HG03378 (cell line): ENCODE measurements around the gene GCC1.

Experiments used
- ATAC-seq: cut with Tn5 transposase; IDR thresholded peaks from one replicate; pipeline ENCODE4 v1.9.1; 2021; ENCODE audit warnings: mild to moderate bottlenecking, moderate library complexity; ENCODE audit not compliant: unreplicated experiment

GCC1 gene

DNA sequence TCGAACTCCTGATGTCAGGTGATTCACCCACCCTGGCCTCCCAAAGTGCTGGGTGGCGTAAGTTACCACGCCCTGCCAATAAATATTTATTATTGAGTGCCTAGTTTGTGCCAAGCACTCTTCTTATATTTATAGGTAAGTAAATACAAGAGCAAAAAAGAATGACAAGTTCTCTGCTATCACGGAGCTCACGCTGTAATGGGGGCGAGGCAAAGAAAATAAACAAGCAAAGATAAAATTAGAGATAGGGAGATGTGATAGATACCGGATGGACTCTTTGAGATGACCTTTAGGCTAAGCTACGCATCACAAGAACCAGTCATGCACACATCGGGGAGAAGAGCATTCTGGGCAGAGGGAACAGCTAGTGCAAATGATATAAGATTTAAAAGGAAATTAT, 46.3 kb downstream of the GCC1 start:
- ATAC-seq = no peak

DNA sequence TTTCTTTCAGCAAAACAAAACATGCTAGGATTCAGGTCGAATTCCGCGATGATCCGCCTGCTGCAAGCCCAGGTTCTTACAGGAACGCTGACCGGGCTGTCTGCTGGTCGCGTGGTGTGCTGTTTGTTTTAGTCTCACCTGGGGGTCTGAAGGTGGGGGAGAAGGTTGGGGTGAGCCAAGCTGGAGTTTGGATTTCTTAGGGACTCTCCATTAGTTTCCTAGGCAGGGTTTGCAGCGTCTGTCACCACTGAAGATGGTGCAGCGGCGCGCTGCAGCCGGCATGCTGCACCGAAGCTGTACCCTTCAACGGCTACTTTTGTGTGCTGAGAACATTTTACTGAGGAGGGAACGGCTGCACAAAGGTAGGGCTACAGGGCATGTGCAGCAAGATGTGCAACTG, 48.7 kb downstream of the GCC1 start:
- ATAC-seq = no peak

DNA sequence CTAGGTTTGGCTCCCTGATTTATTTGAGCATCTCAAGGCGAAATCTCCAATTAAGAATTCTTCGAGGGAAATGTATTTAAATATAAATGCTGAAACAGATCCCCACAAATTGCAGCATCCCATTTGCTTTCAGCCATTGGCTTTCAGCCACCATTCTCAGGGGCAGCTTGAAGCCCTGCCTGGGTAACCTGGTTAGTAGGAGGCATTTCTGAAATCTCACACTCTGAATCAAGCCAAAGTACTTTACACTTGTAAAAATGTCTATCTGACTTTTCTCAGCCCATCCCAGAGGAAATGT, 49.1 kb downstream of the GCC1 start:
- no peak for ATAC-seq

DNA sequence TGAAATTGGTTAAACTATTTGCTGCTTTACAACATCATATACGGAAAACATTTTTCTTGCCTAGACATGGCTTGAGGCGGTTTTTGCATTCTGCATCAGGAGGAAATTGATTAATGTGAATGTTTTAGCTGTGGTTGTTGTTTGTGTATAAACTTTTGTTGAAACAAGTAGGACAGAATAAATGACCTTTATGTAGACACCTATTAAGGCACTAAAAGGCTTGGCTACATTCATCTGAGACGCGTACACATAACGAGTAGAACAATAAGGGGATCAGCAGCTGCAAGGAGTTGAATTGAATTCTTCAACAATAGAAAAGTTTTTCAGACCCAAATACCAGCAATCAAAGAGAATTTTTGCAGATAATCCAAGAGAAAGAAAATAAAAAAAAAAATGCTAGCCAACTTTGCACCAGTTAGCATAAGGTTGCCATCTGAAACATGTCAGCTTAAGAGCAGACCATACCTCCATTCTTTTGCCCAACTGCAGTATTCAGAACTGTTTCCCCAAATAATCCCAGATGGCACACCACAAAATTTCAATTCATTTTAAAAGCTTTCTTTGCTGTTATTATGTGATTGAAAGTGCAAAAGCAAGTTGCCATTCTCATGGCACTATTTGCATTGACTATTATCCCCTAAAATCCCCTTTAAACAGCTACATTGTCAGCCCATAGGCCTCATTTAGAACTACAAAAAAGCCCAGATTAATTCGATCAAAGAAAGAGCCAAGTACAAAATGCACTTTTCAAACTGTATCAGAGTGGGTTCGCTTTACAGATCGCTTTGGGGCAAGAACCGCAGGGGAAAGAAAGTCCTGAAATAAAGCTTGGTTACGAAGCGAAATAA, 49.6 kb downstream of the GCC1 start:
- ATAC-seq = no peak

DNA sequence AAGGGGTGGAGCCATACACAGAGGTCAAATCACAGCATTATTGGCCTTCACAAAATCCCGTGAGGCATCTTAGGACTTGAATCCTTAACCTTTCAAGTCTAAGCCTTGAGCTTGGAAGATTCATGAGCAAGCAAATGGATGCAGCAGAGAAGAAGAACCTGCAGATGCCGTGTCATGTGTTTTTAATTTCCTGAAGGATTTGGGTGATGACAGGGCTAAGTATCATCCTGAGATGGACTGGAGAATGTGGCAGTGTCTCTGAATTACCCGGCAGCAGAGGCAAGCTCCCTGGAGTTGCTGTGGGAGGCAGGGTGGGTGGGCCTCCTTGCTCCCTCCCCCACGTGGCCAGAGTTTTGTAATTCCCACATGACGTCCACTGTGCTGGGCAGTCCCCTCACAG, 50.8 kb downstream of the GCC1 start:
- ATAC-seq = no peak

DNA sequence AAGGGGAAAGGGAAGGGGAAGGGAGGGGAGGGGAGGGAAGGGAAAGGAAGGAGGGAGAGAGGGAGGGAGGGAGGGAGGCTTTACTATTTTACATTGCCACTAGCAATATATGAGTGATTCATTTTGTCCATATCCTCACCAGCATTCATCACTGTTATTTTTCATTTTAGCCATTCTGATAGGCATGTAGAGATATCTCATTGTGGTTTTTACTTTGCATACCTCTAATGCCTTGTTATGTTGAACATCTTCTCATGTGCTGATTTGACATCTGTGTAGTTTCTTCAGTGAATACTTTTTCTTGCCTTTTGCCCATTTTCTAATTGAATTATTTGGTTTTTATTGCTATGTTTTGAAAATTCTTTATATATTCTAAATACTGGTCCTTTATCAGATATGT, 52.7 kb downstream of the GCC1 start:
- ATAC-seq = no peak

DNA sequence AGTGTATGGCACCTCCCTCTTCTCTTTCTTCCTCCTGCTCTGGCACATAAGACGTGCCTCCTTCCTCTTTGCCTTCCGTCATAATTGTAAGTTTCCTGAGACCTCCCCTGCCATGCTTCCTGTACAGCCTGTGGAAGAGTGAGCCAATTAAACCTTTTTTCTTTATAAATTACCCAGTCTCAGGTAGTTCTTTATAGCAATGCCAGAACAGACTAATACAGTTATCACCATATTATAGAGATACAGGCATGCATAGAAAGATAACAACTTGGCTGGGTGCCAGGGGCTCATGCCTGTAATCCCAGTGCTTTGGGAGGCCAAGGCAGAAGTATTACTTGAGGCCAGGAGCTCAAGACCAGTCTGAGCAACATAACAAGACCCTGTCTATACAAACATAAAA, 53.2 kb downstream of the GCC1 start:
- no peak for ATAC-seq
